ENCODE results near the gene CDR2L. TPM values are rescaled to one million over a fixed set of nuclear protein-coding genes. Genes with fewer than 3 reads are reported as not detected.

The CDR2L gene
- polyA plus RNA-seq, 3 donors, result 0.05 TPM; not detected in 2

DNA sequence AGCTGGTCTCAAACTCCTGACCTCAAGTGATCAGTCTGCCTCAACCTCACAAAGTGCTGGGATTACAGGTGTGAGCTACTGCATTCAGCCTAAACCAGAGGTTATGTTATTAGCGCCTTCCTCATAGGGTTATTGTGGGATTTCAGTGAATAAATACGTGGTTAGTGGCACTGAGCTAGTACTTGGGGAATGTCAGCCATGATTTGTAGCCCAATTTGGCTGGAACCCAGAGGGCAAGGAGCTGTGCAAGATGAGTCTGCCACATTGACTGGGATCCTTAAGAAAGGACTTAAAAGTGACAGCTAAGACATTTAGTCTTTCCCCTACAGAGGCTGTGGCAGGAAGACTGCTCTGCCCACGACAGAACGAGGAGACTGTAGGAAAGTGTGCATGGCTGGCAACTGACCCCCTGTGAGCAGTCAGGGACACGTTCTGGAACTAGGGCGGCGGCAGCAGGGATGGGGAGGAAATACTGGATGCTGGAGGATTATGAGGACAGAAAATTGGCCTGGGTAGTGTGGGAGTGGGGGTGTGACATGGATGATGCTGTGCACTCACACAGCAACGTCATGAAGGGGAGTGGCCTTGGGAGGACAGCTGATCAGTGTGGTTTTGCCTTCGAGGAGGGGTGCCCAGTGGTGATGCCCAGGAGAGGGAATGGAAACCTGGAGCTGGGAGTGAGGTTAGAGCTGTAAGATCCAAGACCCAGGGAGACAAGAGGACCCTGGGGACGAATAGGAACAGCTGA, 44.7 kb downstream of the CDR2L start:
- H3K4me3 Mint-ChIP-seq, result peak overlapping the region; percentile 81 to 94
- Histone ChIP-seq H3K9me3 (replicated peaks in 1 of 2; ENCODE audit: control insufficient read depth in 1 of 2, insufficient read depth in 1 of 2, low read length in 2 of 2) (peaks cover 5 to 17% of the 10 kb centered on the region in 2 donors), H3K27ac (ENCODE audit: low read depth in 1 of 2, low read length in 2 of 2) (no peak overlapping the region), H3K36me3 (replicated peaks in 1 of 2; ENCODE audit: control insufficient read depth in 1 of 2, insufficient read depth in 2 of 2, low read length in 2 of 2) (no peaks in the 10 kb centered on the region), H4K20me1 (ENCODE audit: insufficient read depth, low read length) (no peaks in the 10 kb centered on the region), H3K27me3 (ENCODE audit: control insufficient read depth in 2 of 2, insufficient read depth in 2 of 2, low read length in 2 of 2) (peaks cover 5 to 22% of the 10 kb centered on the region in 2 donors), H3K4me3 (replicated peaks in 1 of 3; ENCODE audit: low read depth in 2 of 3, low read length in 3 of 3) (peak overlapping the region in 1 of 3 experiments; percentile 82), H3K4me1 (ENCODE audit: control insufficient read depth in 1 of 2, insufficient read depth in 2 of 2, low read length in 2 of 2) (peaks cover 44 to 59% of the 10 kb centered on the region in 2 donors), H2AFZ (ENCODE audit: insufficient read depth, low read depth, low read length, poor library complexity, severe bottlenecking) (peak overlapping the region; percentile 47), H3K79me2 (ENCODE audit: insufficient read depth, low read length) (no peaks in the 10 kb centered on the region), H3K4me2 (replicated peaks; ENCODE audit: extremely low read depth, low read length, poor library complexity, severe bottlenecking) (peak overlapping the region; percentile 76), H3K9ac (ENCODE audit: insufficient read depth, low read length, poor library complexity, severe bottlenecking) (no peak overlapping the region)
- peak; percentile 67 to 78 (median 71) for DNase-seq
- H3K36me3 Mint-ChIP-seq, result peaks cover 4 to 5% of the 10 kb centered on the region in 2 donors
- intact Hi-C loops (cut with micrococcal nuclease), result loop anchor here in 1 of 2 donors (10.0 kb wide), 2 partner anchors 47 to 233 kb away; partner anchors contain the start of genes CDR2L, GGA3 and MRPS7
- WGBS (ENCODE audit: insufficient coverage), result 6% methylated on average over 10 of the region's 10 CpGs
- H3K27me3 Mint-ChIP-seq (ENCODE audit: low read depth in 3 of 3), result peaks cover 30 to 41% (median 36%) of the 10 kb centered on the region in 3 donors
- peaks cover 8 to 25% (median 16%) of the 10 kb centered on the region in 7 donors for H3K9me3 Mint-ChIP-seq
- peaks cover 59% of the 10 kb centered on the region for H3K4me1 Mint-ChIP-seq
- H3K27ac Mint-ChIP-seq, result peak overlapping the region in 6 of 7 donors; percentile 8 to 84 (median 55)
- TF ChIP-seq, protein P1, sequence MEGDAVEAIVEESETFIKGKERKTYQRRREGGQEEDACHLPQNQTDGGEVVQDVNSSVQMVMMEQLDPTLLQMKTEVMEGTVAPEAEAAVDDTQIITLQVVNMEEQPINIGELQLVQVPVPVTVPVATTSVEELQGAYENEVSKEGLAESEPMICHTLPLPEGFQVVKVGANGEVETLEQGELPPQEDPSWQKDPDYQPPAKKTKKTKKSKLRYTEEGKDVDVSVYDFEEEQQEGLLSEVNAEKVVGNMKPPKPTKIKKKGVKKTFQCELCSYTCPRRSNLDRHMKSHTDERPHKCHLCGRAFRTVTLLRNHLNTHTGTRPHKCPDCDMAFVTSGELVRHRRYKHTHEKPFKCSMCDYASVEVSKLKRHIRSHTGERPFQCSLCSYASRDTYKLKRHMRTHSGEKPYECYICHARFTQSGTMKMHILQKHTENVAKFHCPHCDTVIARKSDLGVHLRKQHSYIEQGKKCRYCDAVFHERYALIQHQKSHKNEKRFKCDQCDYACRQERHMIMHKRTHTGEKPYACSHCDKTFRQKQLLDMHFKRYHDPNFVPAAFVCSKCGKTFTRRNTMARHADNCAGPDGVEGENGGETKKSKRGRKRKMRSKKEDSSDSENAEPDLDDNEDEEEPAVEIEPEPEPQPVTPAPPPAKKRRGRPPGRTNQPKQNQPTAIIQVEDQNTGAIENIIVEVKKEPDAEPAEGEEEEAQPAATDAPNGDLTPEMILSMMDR (IDR thresholded peaks at IDR 0.05), result no peak

DNA sequence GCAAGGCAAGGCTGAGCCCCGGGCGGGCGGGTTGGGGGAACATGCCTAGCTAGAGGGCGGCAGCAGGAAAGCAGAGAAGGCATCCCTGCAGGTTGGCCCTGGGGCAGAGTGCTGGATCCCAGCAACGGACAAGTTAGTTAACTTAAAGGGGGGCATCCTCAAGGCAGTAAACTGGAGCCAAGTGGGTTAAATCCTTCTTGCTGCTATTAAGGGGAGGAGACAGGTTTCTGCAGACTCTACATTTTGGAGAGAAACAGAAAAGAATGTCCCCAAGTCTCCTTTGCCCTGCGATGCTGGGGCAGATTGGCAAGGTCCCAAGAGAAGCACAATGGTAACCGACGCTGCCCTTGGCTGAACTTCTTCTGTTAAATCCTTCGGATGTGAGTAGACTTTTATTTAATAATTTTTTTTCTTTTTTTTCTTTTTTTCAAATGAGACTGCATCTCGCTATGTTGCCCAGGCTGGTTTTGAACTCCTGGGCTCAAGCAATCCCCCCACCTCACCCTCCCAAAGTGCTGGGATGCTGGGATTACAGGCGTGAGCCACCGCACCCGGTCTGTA, 45.4 kb downstream of the CDR2L start:
- Mint-ChIP-seq H3K9me3 (peaks cover 8 to 25% (median 16%) of the 10 kb centered on the region in 7 donors), H3K36me3 (peaks cover 4 to 9% of the 10 kb centered on the region in 2 donors), H3K27ac (peak overlapping the region in 3 of 7 donors; percentile 9 to 84 (median 41)), H3K4me3 (peak overlapping the region; percentile 81 to 94), H3K4me1 (peaks cover 53% of the 10 kb centered on the region), H3K27me3 (ENCODE audit: low read depth in 3 of 3) (peaks cover 30 to 41% (median 36%) of the 10 kb centered on the region in 3 donors)
- TF ChIP-seq, protein P1 (IDR thresholded peaks at IDR 0.05), result no peak
- no peak overlapping the region for H3K27ac ChIP-seq (ENCODE audit: low read depth in 1 of 2, low read length in 2 of 2)
- H3K4me1 ChIP-seq (ENCODE audit: control insufficient read depth in 1 of 2, insufficient read depth in 2 of 2, low read length in 2 of 2), result peaks cover 42 to 55% of the 10 kb centered on the region in 2 donors
- intact Hi-C loops (cut with micrococcal nuclease), result loop anchor here in 1 of 2 donors (10.0 kb wide), 2 partner anchors 48 to 232 kb away; partner anchors contain the start of genes CDR2L, GGA3 and MRPS7
- peak overlapping the region in 1 of 3 experiments; percentile 82 for H3K4me3 ChIP-seq (replicated peaks in 1 of 3; ENCODE audit: low read depth in 2 of 3, low read length in 3 of 3)
- peak overlapping the region; percentile 76 for H3K4me2 ChIP-seq (replicated peaks; ENCODE audit: extremely low read depth, low read length, poor library complexity, severe bottlenecking)
- peak overlapping the region; percentile 47 for H2AFZ ChIP-seq (ENCODE audit: insufficient read depth, low read depth, low read length, poor library complexity, severe bottlenecking)
- no peaks in the 10 kb centered on the region for H3K36me3 ChIP-seq (replicated peaks in 1 of 2; ENCODE audit: control insufficient read depth in 1 of 2, insufficient read depth in 2 of 2, low read length in 2 of 2)
- H4K20me1 ChIP-seq (ENCODE audit: insufficient read depth, low read length), result no peaks in the 10 kb centered on the region
- WGBS (ENCODE audit: insufficient coverage), result 3% methylated on average over 6 of the region's 13 CpGs
- H3K79me2 ChIP-seq (ENCODE audit: insufficient read depth, low read length), result no peaks in the 10 kb centered on the region
- DNase-seq, result no peak
- H3K9me3 ChIP-seq (replicated peaks in 1 of 2; ENCODE audit: control insufficient read depth in 1 of 2, insufficient read depth in 1 of 2, low read length in 2 of 2), result peaks cover 5 to 17% of the 10 kb centered on the region in 2 donors
- peaks cover 5 to 22% of the 10 kb centered on the region in 2 donors for H3K27me3 ChIP-seq (ENCODE audit: control insufficient read depth in 2 of 2, insufficient read depth in 2 of 2, low read length in 2 of 2)
- no peak overlapping the region for H3K9ac ChIP-seq (ENCODE audit: insufficient read depth, low read length, poor library complexity, severe bottlenecking)

All from CD14-positive monocyte (primary cell).